IMR-90 (cell line): ENCODE measurements around the gene EXOG. TPM values are rescaled to one million over a fixed set of nuclear protein-coding genes. Genes with fewer than 3 reads are reported as not detected.

Source experiments
- ATAC-seq: fragments of 200-7000 bp; cut with Tn5 transposase; 2 replicates; pipeline ENCODE4 v1.9.1; 2020; ENCODE audit warnings: low read depth, mild to moderate bottlenecking, moderate library complexity
- BruUV-seq: library from RNA; stranded (reverse); fragments of 400-500 nt; replicated peaks from 2 replicates; lab custom pipeline; 2021; lab: Mats Ljungman, UMichigan
- CTCF ChIA-PET: fragments of 300-600 bp; formaldehyde crosslinking; extraction: SDS; loops from one replicate; lab custom pipeline; 2021; ENCODE audit warnings: antibody characterized with exemption; lab: Yijun Ruan, JAX
- POLR2A ChIA-PET: fragments of 300-600 bp; sonication (Branson Sonifier 250); formaldehyde crosslinking; loops from one replicate; lab custom pipeline; 2022; ENCODE audit warnings: antibody characterized with exemption; ENCODE audit not compliant: unreplicated experiment; lab: Charles Lee
- DNase-seq: peaks from one replicate; pipeline ENCODE4 v3.0.0; 2013
- H2AFZ ChIP-seq: replicated peaks from 2 replicates; pipeline ENCODE3; 2013; ENCODE audit warnings: low read length, mild to moderate bottlenecking; ENCODE audit not compliant: poor library complexity
- H2AK5ac ChIP-seq: 2 replicates; pipeline ENCODE4 v1.6.1; 2013; ENCODE audit warnings: low read depth, low read length, inconsistent platforms
- H2AK9ac ChIP-seq: replicated peaks from 2 replicates; pipeline ENCODE3; 2013; ENCODE audit warnings: mild to moderate bottlenecking, low read depth, low read length, moderate library complexity; ENCODE audit not compliant: poor library complexity
- H2BK120ac ChIP-seq: 2 replicates; pipeline ENCODE4 v1.6.1; 2013; ENCODE audit warnings: low read depth, low read length, inconsistent platforms
- H2BK15ac ChIP-seq: 3 replicates; pipeline ENCODE4 v1.6.1; 2013; ENCODE audit warnings: low read depth, low read length, inconsistent platforms
- H2BK20ac ChIP-seq: 2 replicates; pipeline ENCODE4 v1.6.1; 2013; ENCODE audit warnings: low read depth, mild to moderate bottlenecking, inconsistent platforms, low read length, moderate library complexity
- H2BK5ac ChIP-seq: 2 replicates; pipeline ENCODE4 v1.6.1; 2013; ENCODE audit warnings: mild to moderate bottlenecking, low read depth, low read length, inconsistent platforms; ENCODE audit not compliant: poor library complexity, severe bottlenecking
- H3K14ac ChIP-seq: replicated peaks from 2 replicates; pipeline ENCODE4 v1.6.1; 2013; ENCODE audit warnings: low read depth, low read length, inconsistent platforms
- H3K18ac ChIP-seq: 2 replicates; pipeline ENCODE4 v1.6.1; 2013; ENCODE audit warnings: low read depth, low read length, control low read depth
- H3K23ac ChIP-seq: 2 replicates; pipeline ENCODE4 v1.6.1; 2013; ENCODE audit warnings: low read depth, low read length, inconsistent platforms
- H3K27ac ChIP-seq: 2 replicates; pipeline ENCODE4 v1.5.1; 2013; ENCODE audit warnings: mild to moderate bottlenecking, control low read depth, low read length; ENCODE audit not compliant: insufficient read depth
- H3K27me3 ChIP-seq: 2 replicates; pipeline ENCODE4 v1.6.1; 2013; ENCODE audit warnings: low read length; ENCODE audit not compliant: control insufficient read depth, insufficient read depth
- H3K36me3 ChIP-seq: 2 replicates; pipeline ENCODE4 v1.6.1; 2013; ENCODE audit warnings: low read length, mixed read lengths; ENCODE audit not compliant: control insufficient read depth, insufficient read depth
- H3K4ac ChIP-seq: 2 replicates; pipeline ENCODE4 v1.6.1; 2013; ENCODE audit warnings: low read depth, low read length, inconsistent platforms
- H3K4me1 ChIP-seq: 2 replicates; pipeline ENCODE4 v1.6.1; 2013; ENCODE audit warnings: low read length, mixed read lengths; ENCODE audit not compliant: control insufficient read depth, insufficient read depth
- H3K4me2 ChIP-seq: 2 replicates; pipeline ENCODE4 v1.6.1; 2013; ENCODE audit warnings: low read depth, mild to moderate bottlenecking, control low read depth, low read length, moderate library complexity
- H3K4me3 ChIP-seq: 2 replicates; pipeline ENCODE4 v1.5.1; 2013; ENCODE audit warnings: low read depth, mild to moderate bottlenecking, control low read depth, low read length, moderate library complexity; ENCODE audit not compliant: insufficient read depth
- H3K56ac ChIP-seq: 2 replicates; pipeline ENCODE4 v1.6.1; 2013; ENCODE audit warnings: low read length, inconsistent platforms; ENCODE audit not compliant: insufficient read depth; ENCODE audit errors: extremely low read depth
- H3K79me1 ChIP-seq, 2 experiments: 2 replicates each; pipeline ENCODE4 v1.6.1; 2013; ENCODE audit warnings: low read length in 2 of 2, inconsistent platforms in 1 of 2, low read depth in 1 of 2
- H3K9ac ChIP-seq: 2 replicates; pipeline ENCODE4 v1.6.1; 2013; ENCODE audit warnings: low read depth, low read length, control low read depth
- H3K9me1 ChIP-seq: 2 replicates; pipeline ENCODE4 v1.6.1; 2013; ENCODE audit warnings: low read length, inconsistent platforms; ENCODE audit not compliant: insufficient read depth
- H3K9me3 ChIP-seq: 2 replicates; pipeline ENCODE4 v1.6.1; 2013; ENCODE audit warnings: low read length; ENCODE audit not compliant: control insufficient read depth, insufficient read depth
- H4K20me1 ChIP-seq: 2 replicates; pipeline ENCODE4 v1.6.1; 2013; ENCODE audit warnings: low read length, inconsistent platforms; ENCODE audit not compliant: insufficient read depth
- H4K5ac ChIP-seq: 2 replicates; pipeline ENCODE4 v1.6.1; 2013; ENCODE audit warnings: mild to moderate bottlenecking, low read depth, low read length, control low read depth
- H4K8ac ChIP-seq, 2 experiments: 2 replicates each; pipeline ENCODE4 v1.6.1; 2013; ENCODE audit warnings: low read depth in 2 of 2, low read length in 2 of 2, control low read depth in 1 of 2, inconsistent platforms in 1 of 2
- H4K91ac ChIP-seq: 2 replicates; pipeline ENCODE4 v1.6.1; 2013; ENCODE audit warnings: low read depth, low read length, inconsistent platforms; ENCODE audit not compliant: insufficient read depth
- BHLHE40 ChIP-seq: fragments of 150-350 bp; IDR thresholded peaks from 2 replicates; pipeline ENCODE4 v1.6.1; 2016; ENCODE audit warnings: mild to moderate bottlenecking, low read depth, low read length
- CEBPB ChIP-seq: IDR thresholded peaks from 2 replicates; pipeline ENCODE4 v1.6.1; 2012; ENCODE audit warnings: low read depth, low read length, improper control_type of control experiment
- CHD1 ChIP-seq: IDR thresholded peaks from 2 replicates; pipeline ENCODE4 v1.6.1; 2012; ENCODE audit warnings: low read depth, low read length, improper control_type of control experiment
- CTCF ChIP-seq: conservative IDR thresholded peaks from 2 replicates; pipeline ENCODE4 v1.5.1; 2012; ENCODE audit warnings: mild to moderate bottlenecking, low read depth, low read length, improper control_type of control experiment
- ELK1 ChIP-seq: fragments of 150-350 bp; IDR thresholded peaks from 2 replicates; pipeline ENCODE4 v1.6.1; 2016; ENCODE audit warnings: low read depth, mild to moderate bottlenecking, low read length, moderate library complexity, borderline replicate concordance
- FOS ChIP-seq: fragments of 150-350 bp; IDR thresholded peaks from 2 replicates; pipeline ENCODE4 v1.6.1; 2016; ENCODE audit warnings: low read depth, low read length
- MAFK ChIP-seq: IDR thresholded peaks from 2 replicates; pipeline ENCODE4 v1.6.1; 2012; ENCODE audit warnings: low read depth, low read length, improper control_type of control experiment
- MAZ ChIP-seq: IDR thresholded peaks from 2 replicates; pipeline ENCODE4 v1.6.1; 2012; ENCODE audit warnings: low read depth, mild to moderate bottlenecking, low read length, improper control_type of control experiment, moderate library complexity, borderline replicate concordance
- MXI1 ChIP-seq: IDR thresholded peaks from 2 replicates; pipeline ENCODE4 v1.6.1; 2012; ENCODE audit warnings: low read depth, mild to moderate bottlenecking, low read length, moderate library complexity, borderline replicate concordance
- NFE2L2 ChIP-seq: fragments of 150-350 bp; IDR thresholded peaks from 2 replicates; pipeline ENCODE4 v1.6.1; 2016; ENCODE audit warnings: low read depth, mild to moderate bottlenecking, low read length
- POLR2A ChIP-seq: IDR thresholded peaks from 2 replicates; pipeline ENCODE4 v1.6.1; 2012; ENCODE audit warnings: mild to moderate bottlenecking, low read depth, low read length
- RAD21 ChIP-seq: IDR thresholded peaks from 2 replicates; pipeline ENCODE4 v1.6.1; 2012; ENCODE audit warnings: low read length, improper control_type of control experiment
- RCOR1 ChIP-seq: IDR thresholded peaks from 2 replicates; pipeline ENCODE4 v1.6.1; 2012; ENCODE audit warnings: mild to moderate bottlenecking, low read length, improper control_type of control experiment; ENCODE audit not compliant: insufficient replicate concordance
- RFX5 ChIP-seq: IDR thresholded peaks from 2 replicates; pipeline ENCODE4 v1.8.0; 2012; ENCODE audit warnings: low read depth, mild to moderate bottlenecking, low read length, moderate library complexity
- SMC3 ChIP-seq: fragments of 150-350 bp; IDR thresholded peaks from 2 replicates; pipeline ENCODE4 v1.6.1; 2016; ENCODE audit warnings: low read depth, mild to moderate bottlenecking, antibody characterized with exemption, low read length, moderate library complexity
- WGBS, 2 experiments: methylation state at CpG; one replicate each; pipeline versions ENCODE4 v1.1.5 to v1.1.7; 2013; ENCODE audit warnings: missing lambda C conversion rate in 2 of 2; ENCODE audit not compliant: insufficient read length in 1 of 2; ENCODE audit errors: extremely low coverage in 2 of 2; 5-methylcytosine and 5-hydroxymethylcytosine counted together
- dilution Hi-C: fragments of 300-500 bp; cut with HindIII; formaldehyde crosslinking; loops from one replicate; pipeline ENCODE4 v1.14.3; 2018; ENCODE audit warnings: low sequenced_read_pairs; ENCODE audit not compliant: unreplicated experiment
- in situ Hi-C: fragments of 300-500 bp; cut with MboI; formaldehyde crosslinking; loops from 3 replicates; pipeline ENCODE4 v1.14.3; 2019; ENCODE audit warnings: low sequenced_read_pairs, inconsistent platforms, mixed read lengths
- intact Hi-C: fragments of 100-400 bp; cut with micrococcal nuclease; formaldehyde crosslinking; loops from 2 replicates; pipeline ENCODE4 v1.10.0; 2022
- polyA plus RNA-seq, 3 experiments: library from polyadenylated mRNA; depleted of rRNA; stranded (reverse); fragments of >200 nt; gene quantifications; 2 replicates each; pipeline ENCODE4 v1.2.3, GENCODE V29; 2012; ENCODE audit warnings: low replicate concordance in 1 of 3
- total RNA-seq: library from RNA; depleted of rRNA; stranded (reverse); fragments of >200 nt; gene quantifications from 2 replicates; pipeline ENCODE4 v1.2.3, GENCODE V29; 2012
- TF ChIP-seq, protein P1 (sequence below): fragments of 150-350 bp; IDR thresholded peaks from 2 replicates; pipeline ENCODE4 v1.6.1; 2017; ENCODE audit warnings: mild to moderate bottlenecking, antibody characterized with exemption, low read length, low read depth

The EXOG gene
- total and polyA plus RNA-seq, 2 of the 4 experiments (the other 2 are of a cell fraction) = 10.2 to 15.0 TPM

GRCh38 chr3:38573556-38573955, 77.4 kb downstream of the EXOG start:
- Histone ChIP-seq H4K20me1 (no peaks in the 10 kb centered on the region), H3K56ac (no peak overlapping the region), H3K27ac (no peak overlapping the region), H2AK5ac (no peak overlapping the region), H3K9me3 (no peaks in the 10 kb centered on the region), H4K5ac (no peak overlapping the region), H4K8ac (no peak overlapping the region), H2AK9ac (no peak overlapping the region), H4K91ac (no peak overlapping the region), H2BK120ac (no peak overlapping the region), H3K4ac (no peak overlapping the region), H3K4me3 (no peak overlapping the region), H2BK15ac (no peak overlapping the region), H3K36me3 (no peaks in the 10 kb centered on the region), H3K9ac (no peak overlapping the region), H3K23ac (no peak overlapping the region), H3K18ac (no peak overlapping the region), H3K14ac (no peak overlapping the region), H3K27me3 (no peaks in the 10 kb centered on the region), H3K4me1 (no peaks in the 10 kb centered on the region), H2BK5ac (no peak overlapping the region), H3K9me1 (0 out of 2 replicates have a peak, but pooled peaks cover 8% of the 10 kb centered on the region), H3K79me1 (no peaks in the 10 kb centered on the region), H3K4me2 (no peak overlapping the region), H2BK20ac (no peak overlapping the region), H2AFZ (no peak overlapping the region)
- intact Hi-C loops (no loop called here), dilution Hi-C loops (no loop called here), in situ Hi-C loops (no loop called here)
- no peak for ATAC-seq
- CTCF ChIA-PET = no interaction called here
- TF ChIP-seq RFX5 = no peak
- TF ChIP-seq MXI1 = no peak
- no peak for TF ChIP-seq MAZ
- TF ChIP-seq, protein P1, sequence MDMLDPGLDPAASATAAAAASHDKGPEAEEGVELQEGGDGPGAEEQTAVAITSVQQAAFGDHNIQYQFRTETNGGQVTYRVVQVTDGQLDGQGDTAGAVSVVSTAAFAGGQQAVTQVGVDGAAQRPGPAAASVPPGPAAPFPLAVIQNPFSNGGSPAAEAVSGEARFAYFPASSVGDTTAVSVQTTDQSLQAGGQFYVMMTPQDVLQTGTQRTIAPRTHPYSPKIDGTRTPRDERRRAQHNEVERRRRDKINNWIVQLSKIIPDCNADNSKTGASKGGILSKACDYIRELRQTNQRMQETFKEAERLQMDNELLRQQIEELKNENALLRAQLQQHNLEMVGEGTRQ = no peak
- TF ChIP-seq SMC3 = no peak
- TF ChIP-seq CTCF = no peak
- no peak for TF ChIP-seq FOS
- TF ChIP-seq RAD21 = no peak
- TF ChIP-seq POLR2A = no peak
- TF ChIP-seq NFE2L2 = no peak
- no peak for TF ChIP-seq CEBPB
- TF ChIP-seq CHD1 = no peak
- no peak for TF ChIP-seq ELK1
- no peak for TF ChIP-seq BHLHE40
- no peak for TF ChIP-seq RCOR1
- no peak for TF ChIP-seq MAFK
- POLR2A ChIA-PET = no interaction called here
- no peak for DNase-seq
- no TSS peak for BruUV-seq
- WGBS, 2 experiments = no CpG with 5 or more reads among the region's 3 CpGs
